ENCODE results near the gene RBM18.

RBM18 gene

GRCh38 chr9:122276096-122276495 lies 11.5 kb upstream of the RBM18 start:
- H3K4me3 ChIP-seq (replicated peaks; ENCODE audit: low read depth, low read length), result no peak overlapping the region
- no peak for DNase-seq (ENCODE audit: low read depth)
- no peak for TF ChIP-seq CTCF (IDR thresholded peaks at IDR 0.05; ENCODE audit: low read length, missing control alignments)

- TF ChIP-seq CTCF (IDR thresholded peaks at IDR 0.05; ENCODE audit: low read length, missing control alignments), result no peak
- H3K4me3 ChIP-seq (replicated peaks; ENCODE audit: low read depth, low read length), result no peak overlapping the region
- DNase-seq (ENCODE audit: low read depth), result no peak
These were observed 9.4 kb upstream of the RBM18 start for GRCh38 chr9:122274055-122274454.

- no peak overlapping the region for H3K4me3 ChIP-seq (replicated peaks; ENCODE audit: low read depth, low read length)
- TF ChIP-seq CTCF (IDR thresholded peaks at IDR 0.05; ENCODE audit: low read length, missing control alignments), result no peak
These were observed 3.6 kb upstream of the RBM18 start for GRCh38 chr9:122268041-122268814.

GRCh38 chr9:122265149-122265915 lies 692 bp upstream of the RBM18 start:
- peak overlapping the region; percentile 83 for H3K4me3 ChIP-seq (replicated peaks; ENCODE audit: low read depth, low read length)
- DNase-seq (ENCODE audit: low read depth), result peak; percentile 20
- no peak for TF ChIP-seq CTCF (IDR thresholded peaks at IDR 0.05; ENCODE audit: low read length, missing control alignments)

More at GRCh38 chr9:122268041-122268814, 3.6 kb upstream of the RBM18 start:
- no peak for DNase-seq (ENCODE audit: low read depth)

GRCh38 chr9:122263699-122264349 lies 816 bp downstream of the RBM18 start:
- DNase-seq (ENCODE audit: low read depth), result peak; percentile 25
- TF ChIP-seq CTCF (IDR thresholded peaks at IDR 0.05; ENCODE audit: low read length, missing control alignments), result no peak
- peak overlapping the region; percentile 83 for H3K4me3 ChIP-seq (replicated peaks; ENCODE audit: low read depth, low read length)

- DNase-seq (ENCODE audit: low read depth), result no peak
- no peak overlapping the region for H3K4me3 ChIP-seq (replicated peaks; ENCODE audit: low read depth, low read length)
- no peak for TF ChIP-seq CTCF (IDR thresholded peaks at IDR 0.05; ENCODE audit: low read length, missing control alignments)
These were observed 2.6 kb downstream of the RBM18 start for GRCh38 chr9:122262073-122262472.
